HG02642 (cell line): ENCODE data around the gene AIM2.
"Not testable (repeated sequence)": the region's sequence is repeated elsewhere in the genome, so short reads cannot be mapped to it uniquely, and the experiment has no call there.

Source experiments
- ATAC-seq: cut with Tn5 transposase; IDR thresholded peaks from one replicate; pipeline ENCODE4 v1.9.1; 2021; ENCODE audit warnings: mild to moderate bottlenecking; ENCODE audit not compliant: unreplicated experiment, poor library complexity

Gene AIM2

GRCh38 chr1:159083013-159083412 is 6.4 kb upstream of the AIM2 start:
- ATAC-seq = no peak

GRCh38 chr1:159081626-159082025 is 5.1 kb upstream of the AIM2 start:
- no peak for ATAC-seq

GRCh38 chr1:159079525-159079924 is 3.0 kb upstream of the AIM2 start:
- no peak for ATAC-seq

- peak; percentile 73 for ATAC-seq
Observed at GRCh38 chr1:159077120-159077961, 775 bp upstream of the AIM2 start.

GRCh38 chr1:159071970-159072582 is 4.5 kb downstream of the AIM2 start:
- ATAC-seq = no peak

GRCh38 chr1:159068886-159069285 is 7.7 kb downstream of the AIM2 start:
- no peak for ATAC-seq

GRCh38 chr1:159067699-159068621 is 8.6 kb downstream of the AIM2 start:
- peak; percentile 86 for ATAC-seq

- ATAC-seq = no peak
Observed at GRCh38 chr1:159066108-159066507, 10.5 kb downstream of the AIM2 start.

- no peak for ATAC-seq
Observed at GRCh38 chr1:159065106-159065505, 11.5 kb downstream of the AIM2 start.

GRCh38 chr1:159058751-159059150 is 17.8 kb downstream of the AIM2 start:
- no peak for ATAC-seq

GRCh38 chr1:159056069-159056698 is 20.4 kb downstream of the AIM2 start:
- no peak for ATAC-seq

- ATAC-seq = no peak
Observed at GRCh38 chr1:159055181-159055641, 21.4 kb downstream of the AIM2 start.

GRCh38 chr1:159054427-159054826 is 22.1 kb downstream of the AIM2 start:
- no peak for ATAC-seq

GRCh38 chr1:159051436-159051835 is 25.1 kb downstream of the AIM2 start:
- ATAC-seq = no peak

- not testable (repeated sequence) for ATAC-seq
Observed at GRCh38 chr1:159046486-159046885, 30.1 kb downstream of the AIM2 start.

GRCh38 chr1:159040893-159041724 is 35.5 kb downstream of the AIM2 start:
- no peak for ATAC-seq

- no peak for ATAC-seq
Observed at GRCh38 chr1:159040206-159040605, 36.4 kb downstream of the AIM2 start.

- ATAC-seq = no peak
Observed at GRCh38 chr1:159030877-159031447, 45.6 kb downstream of the AIM2 start.

- ATAC-seq = no peak
Observed at GRCh38 chr1:159030311-159030710, 46.3 kb downstream of the AIM2 start.
